SK-N-SH (cell line): ENCODE measurements around the gene TXNDC2. TPM values are rescaled to one million over a fixed set of nuclear protein-coding genes. Genes with fewer than 3 reads are reported as not detected.

Experiments
- CTCF ChIA-PET: fragments of 300-600, 350-600 bp; formaldehyde crosslinking; extraction: SDS; loops from one replicate; lab custom pipeline; 2021; lab: Yijun Ruan, JAX
- POLR2A ChIA-PET: fragments of 350-600 bp; sonication (Branson Sonifier 250); formaldehyde crosslinking; extraction: SDS; loops from one replicate; lab custom pipeline; 2020; ENCODE audit warnings: antibody characterized with exemption, inconsistent platforms; lab: Yijun Ruan, JAX
- DNase-seq: peaks from one replicate; pipeline ENCODE4 v3.0.0; 2012
- H2AFZ ChIP-seq: fragments of 200-600 bp; sonication (generic); 2 replicates; pipeline ENCODE4 v1.8.1; 2016; ENCODE audit warnings: antibody characterized with exemption, mild to moderate bottlenecking, low read depth
- H3F3A ChIP-seq: fragments of 200-600 bp; sonication (generic); replicated peaks from 2 replicates; pipeline ENCODE3; 2016; ENCODE audit warnings: antibody characterized with exemption, mild to moderate bottlenecking; ENCODE audit not compliant: insufficient read depth
- H3K27ac ChIP-seq, 2 experiments: fragments of 200-500 bp in 1 of 2; fragments of 200-600 bp in 1 of 2; sonication (Bioruptor generic) in 1 of 2; sonication (generic), shearing (Covaris generic) in 1 of 2; 2 replicates each; pipeline versions ENCODE4 v1.5.1 to v1.6.1; 2014 to 2016; ENCODE audit warnings: low read depth in 2 of 2, inconsistent platforms in 1 of 2, low read length in 1 of 2, mild to moderate bottlenecking in 1 of 2, mixed read lengths in 1 of 2
- H3K27me3 ChIP-seq: fragments of 200-600 bp; sonication (generic), shearing (Covaris generic); 2 replicates; pipeline ENCODE4 v1.6.1; 2016; ENCODE audit warnings: mixed run types; ENCODE audit not compliant: insufficient read depth
- H3K36me3 ChIP-seq, 2 experiments: fragments of 200-500 bp in 1 of 2; fragments of 200-600 bp in 1 of 2; sonication (Bioruptor generic) in 1 of 2; sonication (generic) in 1 of 2; replicated peaks in 1 of 2; 2 replicates each; pipeline versions ENCODE3 to v1.5.1; 2014 to 2016; ENCODE audit warnings: low read length in 1 of 2, mild to moderate bottlenecking in 1 of 2; ENCODE audit not compliant: insufficient read depth in 2 of 2, control insufficient read depth in 1 of 2
- H3K4me1 ChIP-seq, 2 experiments: fragments of 200-500 bp in 1 of 2; fragments of 200-600 bp in 1 of 2; sonication (Bioruptor generic) in 1 of 2; sonication (generic), shearing (Covaris generic) in 1 of 2; 2 replicates each; pipeline versions ENCODE4 v1.5.1 to v1.6.1; 2014 to 2016; ENCODE audit warnings: low read depth in 1 of 2, low read length in 1 of 2, mixed run types in 1 of 2; ENCODE audit not compliant: insufficient read depth in 2 of 2, control insufficient read depth in 1 of 2
- H3K4me2 ChIP-seq: fragments of 200-600 bp; sonication (generic), shearing (Covaris generic); 2 replicates; pipeline ENCODE4 v1.6.1; 2017; ENCODE audit warnings: mixed run types
- H3K4me3 ChIP-seq, 2 experiments: fragments of 200-500 bp in 1 of 2; fragments of 200-600 bp in 1 of 2; sonication (Bioruptor generic) in 1 of 2; sonication (generic), shearing (Covaris generic) in 1 of 2; 2 replicates each; pipeline versions ENCODE4 v1.5.1 to v1.8.1; 2014 to 2016; ENCODE audit warnings: low read depth in 2 of 2, inconsistent platforms in 1 of 2, low read length in 1 of 2, mild to moderate bottlenecking in 1 of 2, mixed read lengths in 1 of 2, moderate library complexity in 1 of 2
- H3K79me2 ChIP-seq: fragments of 200-600 bp; sonication (generic); 2 replicates; pipeline ENCODE4 v1.8.1; 2017; ENCODE audit warnings: mild to moderate bottlenecking; ENCODE audit not compliant: insufficient read depth
- H3K9ac ChIP-seq: fragments of 200-600 bp; sonication (generic); 2 replicates; pipeline ENCODE4 v1.6.1; 2017; ENCODE audit warnings: mixed run types
- H3K9me2 ChIP-seq: fragments of 200-600 bp; sonication (generic); 2 replicates; pipeline ENCODE4 v1.6.1; 2017; ENCODE audit warnings: mixed run types
- H3K9me3 ChIP-seq: fragments of 200-600 bp; sonication (generic); 2 replicates; pipeline ENCODE4 v1.6.1; 2017; ENCODE audit warnings: mixed run types, mild to moderate bottlenecking, moderate library complexity
- H4K20me1 ChIP-seq: fragments of 200-600 bp; sonication (generic); 2 replicates; pipeline ENCODE4 v1.6.1; 2017; ENCODE audit warnings: mild to moderate bottlenecking, mixed run types; ENCODE audit not compliant: insufficient read depth
- ELF1 ChIP-seq: IDR thresholded peaks from 2 replicates; pipeline ENCODE4 v1.4.0; 2012
- FOSL2 ChIP-seq: IDR thresholded peaks from 2 replicates; pipeline ENCODE4 v1.4.0; 2012; ENCODE audit warnings: low read depth, mild to moderate bottlenecking, moderate library complexity, borderline replicate concordance
- FOXJ3 ChIP-seq: sonication (generic); formaldehyde crosslinking; IDR thresholded peaks from 2 replicates; pipeline ENCODE4 v1.5.1; 2020; ENCODE audit warnings: mild to moderate bottlenecking, missing genetic modification reagents
- FOXM1 ChIP-seq: IDR thresholded peaks from 2 replicates; pipeline ENCODE4 v1.4.0; 2012; ENCODE audit warnings: low read depth, mild to moderate bottlenecking
- GATA2 ChIP-seq: sonication (generic); formaldehyde crosslinking; IDR thresholded peaks from 2 replicates; pipeline ENCODE4 v1.5.0; 2020; ENCODE audit warnings: mild to moderate bottlenecking, missing genetic modification reagents
- MXI1 ChIP-seq: IDR thresholded peaks from 2 replicates; pipeline ENCODE4 v1.6.1; 2012; ENCODE audit warnings: mild to moderate bottlenecking, low read depth, low read length, improper control_type of control experiment
- RXRA ChIP-seq: IDR thresholded peaks from 2 replicates; pipeline ENCODE4 v1.4.0; 2012; ENCODE audit warnings: low read depth, mild to moderate bottlenecking, borderline replicate concordance
- SIN3A ChIP-seq: IDR thresholded peaks from 2 replicates; pipeline ENCODE4 v1.6.1; 2012; ENCODE audit warnings: low read depth, mild to moderate bottlenecking, low read length, moderate library complexity, borderline replicate concordance
- SMC3 ChIP-seq: IDR thresholded peaks from 2 replicates; pipeline ENCODE4 v1.6.1; 2012; ENCODE audit warnings: low read depth, low read length, improper control_type of control experiment
- TCF12 ChIP-seq: IDR thresholded peaks from 2 replicates; pipeline ENCODE4 v1.4.0; 2012
- YY1 ChIP-seq: IDR thresholded peaks from 2 replicates; pipeline ENCODE4 v1.4.0; 2012; ENCODE audit warnings: low read depth, mild to moderate bottlenecking
- WGBS: methylation state at CpG from one replicate; pipeline ENCODE4 v1.1.6; 2017; ENCODE audit warnings: low lambda C conversion rate; 5-methylcytosine and 5-hydroxymethylcytosine counted together
- polyA plus RNA-seq, 3 experiments: library from polyadenylated mRNA; depleted of rRNA; stranded (reverse); fragments of >200 nt; gene quantifications; 2 replicates each; pipeline ENCODE4 v1.2.3, GENCODE V29; 2012
- TF ChIP-seq, protein P1 (sequence below): IDR thresholded peaks from 2 replicates; pipeline ENCODE4 v1.4.0; 2012; ENCODE audit warnings: low read depth, borderline replicate concordance
- TF ChIP-seq, protein P2 (sequence below): IDR thresholded peaks from 2 replicates; pipeline ENCODE4 v1.6.1; 2012; ENCODE audit warnings: mild to moderate bottlenecking, low read depth, low read length, moderate library complexity
- TF ChIP-seq, protein P3 (sequence below): fragments of 150-350 bp; IDR thresholded peaks from 2 replicates; pipeline ENCODE4 v1.6.1; 2017; ENCODE audit warnings: antibody characterized with exemption, low read length, low read depth, borderline replicate concordance
- TF ChIP-seq, protein P4 (sequence below): fragments of 200-600 bp; sonication (generic); IDR thresholded peaks from 2 replicates; pipeline ENCODE4 v1.6.1; 2017; ENCODE audit warnings: antibody characterized with exemption, mild to moderate bottlenecking, moderate library complexity

TXNDC2 gene
- polyA plus RNA-seq, 1 of the 3 experiments (the other 2 are of a cell fraction), result 0.07 TPM

DNA sequence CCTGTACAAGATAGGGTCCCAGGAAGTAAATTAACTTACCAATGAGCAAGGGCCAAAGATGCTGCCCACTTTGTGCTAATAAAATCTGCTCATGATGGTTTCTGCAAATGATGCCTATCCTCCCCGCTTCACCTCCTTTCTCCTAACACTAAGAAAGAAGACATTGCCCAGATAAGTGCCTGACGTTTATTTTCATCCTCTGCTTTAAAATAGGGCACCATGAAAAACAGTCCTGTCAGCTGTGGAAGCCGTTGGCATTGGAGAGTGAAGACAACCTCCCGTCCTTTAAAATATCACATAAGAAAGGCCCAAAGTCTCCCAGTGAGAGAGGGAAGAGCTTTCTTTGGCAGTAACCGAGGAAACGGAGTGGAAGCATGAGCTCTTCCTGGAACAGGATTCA lies 1.7 kb upstream of the TXNDC2 start:
- no peak overlapping the region for H3K9ac ChIP-seq
- POLR2A ChIA-PET, result no interaction called here

DNA sequence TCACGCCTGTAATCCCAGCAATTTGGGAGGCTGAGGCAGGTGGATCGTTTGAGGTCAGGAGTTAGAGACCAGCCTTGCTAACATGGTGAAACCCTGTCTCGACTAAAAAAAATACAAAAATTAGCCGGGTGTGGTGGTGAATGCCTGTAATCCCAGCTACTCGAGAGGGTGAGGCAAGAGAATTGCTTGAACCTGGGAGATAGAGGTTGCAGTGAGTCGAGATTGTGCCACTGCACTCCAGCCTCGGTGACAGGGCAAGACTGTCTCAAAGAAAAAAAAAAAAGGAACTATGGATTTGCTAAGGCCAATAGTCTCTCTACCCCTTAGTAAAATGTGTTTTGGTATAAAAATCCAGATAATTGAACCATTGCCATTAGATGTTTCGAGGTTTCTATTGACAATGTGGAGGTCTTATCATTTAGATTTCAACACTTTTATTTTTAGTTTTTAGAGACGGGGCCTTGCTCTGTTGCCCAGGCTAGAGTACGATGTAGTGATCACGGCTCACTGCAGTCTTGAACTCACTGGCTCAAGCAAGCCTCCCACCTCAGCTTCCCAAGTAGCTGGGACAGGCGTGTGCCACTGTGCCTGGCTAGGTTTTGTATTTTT lies 1.1 kb upstream of the TXNDC2 start:
- H2AFZ ChIP-seq, result no peak overlapping the region
- no peaks in the 10 kb centered on the region for H3K9me3 ChIP-seq
- no peaks in the 10 kb centered on the region for H3K4me1 ChIP-seq
- no peaks in the 10 kb centered on the region for H3F3A ChIP-seq
- ChIA-PET CTCF (interaction anchor here (1.1 kb wide), 1 partner anchor 14 kb away, joined by 3 read pairs; no protein-coding TSS in a partner anchor), POLR2A (no interaction called here)
- no peak overlapping the region for H3K27ac ChIP-seq
- H3K79me2 ChIP-seq, result no peaks in the 10 kb centered on the region
- no peaks in the 10 kb centered on the region for H3K36me3 ChIP-seq
- H3K4me2 ChIP-seq, result no peak overlapping the region
- TF ChIP-seq FOXM1 (no peak), ELF1 (no peak)
- DNase-seq, result no peak
- no peaks in the 10 kb centered on the region for H4K20me1 ChIP-seq
- no peaks in the 10 kb centered on the region for H3K9me2 ChIP-seq
- 88% methylated on average over 12 of the region's 12 CpGs for WGBS
- H3K27me3 ChIP-seq, result no peaks in the 10 kb centered on the region
- no peak overlapping the region for H3K4me3 ChIP-seq
- no peak overlapping the region for H3K9ac ChIP-seq

More for the DNA sequence above, 1.7 kb upstream of the TXNDC2 start:
- no peaks in the 10 kb centered on the region for H4K20me1 ChIP-seq
- H3K4me2 ChIP-seq, result no peak overlapping the region
- no peak for DNase-seq
- no peaks in the 10 kb centered on the region for H3K36me3 ChIP-seq
- H3K9me2 ChIP-seq, result no peaks in the 10 kb centered on the region
- H2AFZ ChIP-seq, result no peak overlapping the region
- no peaks in the 10 kb centered on the region for H3K79me2 ChIP-seq
- H3K4me3 ChIP-seq, result no peak overlapping the region
- no peaks in the 10 kb centered on the region for H3F3A ChIP-seq
- CTCF ChIA-PET, result no interaction called here
- H3K9me3 ChIP-seq, result no peaks in the 10 kb centered on the region
- H3K27ac ChIP-seq, result no peak overlapping the region
- TF ChIP-seq SIN3A (no peak), SMC3 (no peak), FOXJ3 (CRISPR knock-in tag) (no peak)
- TF ChIP-seq, protein P1, sequence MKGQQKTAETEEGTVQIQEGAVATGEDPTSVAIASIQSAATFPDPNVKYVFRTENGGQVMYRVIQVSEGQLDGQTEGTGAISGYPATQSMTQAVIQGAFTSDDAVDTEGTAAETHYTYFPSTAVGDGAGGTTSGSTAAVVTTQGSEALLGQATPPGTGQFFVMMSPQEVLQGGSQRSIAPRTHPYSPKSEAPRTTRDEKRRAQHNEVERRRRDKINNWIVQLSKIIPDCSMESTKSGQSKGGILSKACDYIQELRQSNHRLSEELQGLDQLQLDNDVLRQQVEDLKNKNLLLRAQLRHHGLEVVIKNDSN, result no peak
- H3K4me1 ChIP-seq, result no peaks in the 10 kb centered on the region
- no peaks in the 10 kb centered on the region for H3K27me3 ChIP-seq
- 86% methylated on average over 6 of the region's 6 CpGs for WGBS

DNA sequence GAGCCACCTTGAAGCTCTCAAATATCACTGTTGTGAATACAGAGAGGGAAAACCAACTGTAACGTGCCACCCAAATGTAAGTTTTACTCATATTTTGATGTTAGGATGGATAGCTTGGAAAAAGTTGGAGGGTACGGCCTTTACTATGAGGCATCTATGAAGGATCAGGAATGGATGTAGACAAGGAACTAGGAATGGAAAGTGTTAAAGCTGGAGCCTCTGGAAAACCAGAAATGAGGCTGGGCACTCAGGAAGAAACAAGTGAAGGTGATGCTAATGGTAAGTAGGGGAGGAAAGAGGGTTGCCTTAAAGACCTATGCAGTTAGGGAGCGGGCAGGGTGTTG lies 204 bp downstream of the TXNDC2 start:
- POLR2A ChIA-PET, result no interaction called here
- H3K27ac ChIP-seq, result no peak overlapping the region
- no peaks in the 10 kb centered on the region for H3K9me3 ChIP-seq
- H3K79me2 ChIP-seq, result no peaks in the 10 kb centered on the region
- H3K36me3 ChIP-seq, result no peaks in the 10 kb centered on the region
- no peaks in the 10 kb centered on the region for H3K27me3 ChIP-seq
- H3K9me2 ChIP-seq, result no peaks in the 10 kb centered on the region
- no peak for DNase-seq
- no peak overlapping the region for H3K9ac ChIP-seq
- no peak overlapping the region for H2AFZ ChIP-seq
- 97% methylated on average over 3 of the region's 3 CpGs for WGBS
- no peaks in the 10 kb centered on the region for H4K20me1 ChIP-seq
- H3K4me3 ChIP-seq, result no peak overlapping the region
- H3F3A ChIP-seq, result no peaks in the 10 kb centered on the region
- H3K4me2 ChIP-seq, result no peak overlapping the region
- H3K4me1 ChIP-seq, result no peaks in the 10 kb centered on the region
- CTCF ChIA-PET, result interaction anchor here (1.1 kb wide), 1 partner anchor 16 kb away, joined by 3 read pairs; no protein-coding TSS in a partner anchor
- TF ChIP-seq TCF12, result no peak
- TF ChIP-seq, protein P2, sequence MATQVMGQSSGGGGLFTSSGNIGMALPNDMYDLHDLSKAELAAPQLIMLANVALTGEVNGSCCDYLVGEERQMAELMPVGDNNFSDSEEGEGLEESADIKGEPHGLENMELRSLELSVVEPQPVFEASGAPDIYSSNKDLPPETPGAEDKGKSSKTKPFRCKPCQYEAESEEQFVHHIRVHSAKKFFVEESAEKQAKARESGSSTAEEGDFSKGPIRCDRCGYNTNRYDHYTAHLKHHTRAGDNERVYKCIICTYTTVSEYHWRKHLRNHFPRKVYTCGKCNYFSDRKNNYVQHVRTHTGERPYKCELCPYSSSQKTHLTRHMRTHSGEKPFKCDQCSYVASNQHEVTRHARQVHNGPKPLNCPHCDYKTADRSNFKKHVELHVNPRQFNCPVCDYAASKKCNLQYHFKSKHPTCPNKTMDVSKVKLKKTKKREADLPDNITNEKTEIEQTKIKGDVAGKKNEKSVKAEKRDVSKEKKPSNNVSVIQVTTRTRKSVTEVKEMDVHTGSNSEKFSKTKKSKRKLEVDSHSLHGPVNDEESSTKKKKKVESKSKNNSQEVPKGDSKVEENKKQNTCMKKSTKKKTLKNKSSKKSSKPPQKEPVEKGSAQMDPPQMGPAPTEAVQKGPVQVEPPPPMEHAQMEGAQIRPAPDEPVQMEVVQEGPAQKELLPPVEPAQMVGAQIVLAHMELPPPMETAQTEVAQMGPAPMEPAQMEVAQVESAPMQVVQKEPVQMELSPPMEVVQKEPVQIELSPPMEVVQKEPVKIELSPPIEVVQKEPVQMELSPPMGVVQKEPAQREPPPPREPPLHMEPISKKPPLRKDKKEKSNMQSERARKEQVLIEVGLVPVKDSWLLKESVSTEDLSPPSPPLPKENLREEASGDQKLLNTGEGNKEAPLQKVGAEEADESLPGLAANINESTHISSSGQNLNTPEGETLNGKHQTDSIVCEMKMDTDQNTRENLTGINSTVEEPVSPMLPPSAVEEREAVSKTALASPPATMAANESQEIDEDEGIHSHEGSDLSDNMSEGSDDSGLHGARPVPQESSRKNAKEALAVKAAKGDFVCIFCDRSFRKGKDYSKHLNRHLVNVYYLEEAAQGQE, result no peak
- TF ChIP-seq MXI1, result no peak
- TF ChIP-seq RXRA, result no peak
- TF ChIP-seq, protein P3, sequence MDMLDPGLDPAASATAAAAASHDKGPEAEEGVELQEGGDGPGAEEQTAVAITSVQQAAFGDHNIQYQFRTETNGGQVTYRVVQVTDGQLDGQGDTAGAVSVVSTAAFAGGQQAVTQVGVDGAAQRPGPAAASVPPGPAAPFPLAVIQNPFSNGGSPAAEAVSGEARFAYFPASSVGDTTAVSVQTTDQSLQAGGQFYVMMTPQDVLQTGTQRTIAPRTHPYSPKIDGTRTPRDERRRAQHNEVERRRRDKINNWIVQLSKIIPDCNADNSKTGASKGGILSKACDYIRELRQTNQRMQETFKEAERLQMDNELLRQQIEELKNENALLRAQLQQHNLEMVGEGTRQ, result no peak
- TF ChIP-seq FOSL2, result no peak
- TF ChIP-seq GATA2 (CRISPR knock-in tag), result no peak
- TF ChIP-seq, protein P4, sequence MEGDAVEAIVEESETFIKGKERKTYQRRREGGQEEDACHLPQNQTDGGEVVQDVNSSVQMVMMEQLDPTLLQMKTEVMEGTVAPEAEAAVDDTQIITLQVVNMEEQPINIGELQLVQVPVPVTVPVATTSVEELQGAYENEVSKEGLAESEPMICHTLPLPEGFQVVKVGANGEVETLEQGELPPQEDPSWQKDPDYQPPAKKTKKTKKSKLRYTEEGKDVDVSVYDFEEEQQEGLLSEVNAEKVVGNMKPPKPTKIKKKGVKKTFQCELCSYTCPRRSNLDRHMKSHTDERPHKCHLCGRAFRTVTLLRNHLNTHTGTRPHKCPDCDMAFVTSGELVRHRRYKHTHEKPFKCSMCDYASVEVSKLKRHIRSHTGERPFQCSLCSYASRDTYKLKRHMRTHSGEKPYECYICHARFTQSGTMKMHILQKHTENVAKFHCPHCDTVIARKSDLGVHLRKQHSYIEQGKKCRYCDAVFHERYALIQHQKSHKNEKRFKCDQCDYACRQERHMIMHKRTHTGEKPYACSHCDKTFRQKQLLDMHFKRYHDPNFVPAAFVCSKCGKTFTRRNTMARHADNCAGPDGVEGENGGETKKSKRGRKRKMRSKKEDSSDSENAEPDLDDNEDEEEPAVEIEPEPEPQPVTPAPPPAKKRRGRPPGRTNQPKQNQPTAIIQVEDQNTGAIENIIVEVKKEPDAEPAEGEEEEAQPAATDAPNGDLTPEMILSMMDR, result no peak
- no peak for TF ChIP-seq YY1
